Stimulated activated naive CD8-positive, alpha-beta T cell treated with anti-CD3 and anti-CD28 coated beads, Interleukin-15, Interleukin-2, amounts not matched to agents 100 ng/mL and 50 ng/mL, for 24 hours (primary cell): ENCODE measurements around the gene SLC26A2.
"Not testable (repeated sequence)": the region's sequence is repeated elsewhere in the genome, so short reads cannot be mapped to it uniquely, and the experiment has no call there.

ENCODE experiments used
- H3K27ac Mint-ChIP-seq: one replicate; pipeline ENCODE4 v1.8.0; 2021; ENCODE audit warnings: mild to moderate bottlenecking, mixed read lengths
- H3K27me3 Mint-ChIP-seq: one replicate; pipeline ENCODE4 v1.8.0; 2021; ENCODE audit warnings: mixed read lengths
- H3K36me3 Mint-ChIP-seq: one replicate; pipeline ENCODE4 v1.8.0; 2021; ENCODE audit warnings: low read depth, mixed read lengths
- H3K4me1 Mint-ChIP-seq: one replicate; pipeline ENCODE4 v1.8.0; 2021; ENCODE audit warnings: low read depth, mixed read lengths
- H3K4me3 Mint-ChIP-seq: one replicate; pipeline ENCODE4 v1.8.0; 2021; ENCODE audit warnings: mild to moderate bottlenecking, mixed read lengths
- H3K9me3 Mint-ChIP-seq: one replicate; pipeline ENCODE4 v1.8.0; 2021; ENCODE audit warnings: mixed read lengths

The SLC26A2 gene

GRCh38 chr5:149931992-149932436 is 28.5 kb upstream of the SLC26A2 start:
- Mint-ChIP-seq H3K27ac (no peak overlapping the region), H3K9me3 (no peaks in the 10 kb centered on the region), H3K4me3 (no peak overlapping the region), H3K36me3 (no peaks in the 10 kb centered on the region), H3K4me1 (no peaks in the 10 kb centered on the region), H3K27me3 (peaks cover 29% of the 10 kb centered on the region)

GRCh38 chr5:149932445-149933350 is 27.9 kb upstream of the SLC26A2 start:
- Mint-ChIP-seq H3K27me3 (peaks cover 29% of the 10 kb centered on the region), H3K4me1 (no peaks in the 10 kb centered on the region)

GRCh38 chr5:149935431-149935901 is 25.1 kb upstream of the SLC26A2 start:
- Mint-ChIP-seq H3K27ac (no peak overlapping the region), H3K27me3 (peaks cover 20% of the 10 kb centered on the region), H3K4me3 (no peak overlapping the region), H3K36me3 (no peaks in the 10 kb centered on the region), H3K9me3 (no peaks in the 10 kb centered on the region), H3K4me1 (no peaks in the 10 kb centered on the region)

More at GRCh38 chr5:149932445-149933350, 27.9 kb upstream of the SLC26A2 start:
- H3K36me3 Mint-ChIP-seq: no peaks in the 10 kb centered on the region
- no peak overlapping the region for H3K4me3 Mint-ChIP-seq
- H3K27ac Mint-ChIP-seq: no peak overlapping the region
- no peaks in the 10 kb centered on the region for H3K9me3 Mint-ChIP-seq

GRCh38 chr5:149936044-149936699 is 24.4 kb upstream of the SLC26A2 start:
- no peak overlapping the region for H3K27ac Mint-ChIP-seq
- no peaks in the 10 kb centered on the region for H3K9me3 Mint-ChIP-seq
- peaks cover 15% of the 10 kb centered on the region for H3K27me3 Mint-ChIP-seq
- H3K4me3 Mint-ChIP-seq: no peak overlapping the region
- no peaks in the 10 kb centered on the region for H3K36me3 Mint-ChIP-seq
- H3K4me1 Mint-ChIP-seq: no peaks in the 10 kb centered on the region

GRCh38 chr5:149936700-149937091 is 23.9 kb upstream of the SLC26A2 start:
- Mint-ChIP-seq H3K9me3 (no peaks in the 10 kb centered on the region), H3K27me3 (peaks cover 13% of the 10 kb centered on the region), H3K36me3 (no peaks in the 10 kb centered on the region), H3K27ac (no peak overlapping the region), H3K4me3 (no peak overlapping the region), H3K4me1 (no peaks in the 10 kb centered on the region)

GRCh38 chr5:149937610-149938009 is 22.9 kb upstream of the SLC26A2 start:
- no peaks in the 10 kb centered on the region for H3K9me3 Mint-ChIP-seq
- no peaks in the 10 kb centered on the region for H3K36me3 Mint-ChIP-seq
- H3K27me3 Mint-ChIP-seq: peaks cover 5% of the 10 kb centered on the region
- H3K4me1 Mint-ChIP-seq: no peaks in the 10 kb centered on the region
- H3K4me3 Mint-ChIP-seq: no peak overlapping the region
- H3K27ac Mint-ChIP-seq: no peak overlapping the region

- Mint-ChIP-seq H3K27ac (no peak overlapping the region), H3K9me3 (no peaks in the 10 kb centered on the region), H3K4me1 (no peaks in the 10 kb centered on the region), H3K27me3 (peaks cover 5% of the 10 kb centered on the region), H3K4me3 (no peak overlapping the region), H3K36me3 (no peaks in the 10 kb centered on the region)
Observed at GRCh38 chr5:149938279-149938678, 22.3 kb upstream of the SLC26A2 start.

GRCh38 chr5:149938791-149939358 is 21.7 kb upstream of the SLC26A2 start:
- Mint-ChIP-seq H3K36me3 (no peaks in the 10 kb centered on the region), H3K27me3 (peaks cover 5% of the 10 kb centered on the region), H3K4me1 (no peaks in the 10 kb centered on the region), H3K27ac (no peak overlapping the region), H3K9me3 (no peaks in the 10 kb centered on the region), H3K4me3 (no peak overlapping the region)

GRCh38 chr5:149939546-149939945 is 21.0 kb upstream of the SLC26A2 start:
- H3K27ac Mint-ChIP-seq: no peak overlapping the region
- no peaks in the 10 kb centered on the region for H3K9me3 Mint-ChIP-seq
- H3K36me3 Mint-ChIP-seq: no peaks in the 10 kb centered on the region
- H3K4me3 Mint-ChIP-seq: no peak overlapping the region
- H3K4me1 Mint-ChIP-seq: no peaks in the 10 kb centered on the region
- H3K27me3 Mint-ChIP-seq: peaks cover 2% of the 10 kb centered on the region

GRCh38 chr5:149940077-149940574 is 20.4 kb upstream of the SLC26A2 start:
- no peak overlapping the region for H3K4me3 Mint-ChIP-seq
- H3K27me3 Mint-ChIP-seq: no peaks in the 10 kb centered on the region
- no peaks in the 10 kb centered on the region for H3K4me1 Mint-ChIP-seq
- H3K36me3 Mint-ChIP-seq: no peaks in the 10 kb centered on the region
- no peaks in the 10 kb centered on the region for H3K9me3 Mint-ChIP-seq
- no peak overlapping the region for H3K27ac Mint-ChIP-seq

- no peaks in the 10 kb centered on the region for H3K4me1 Mint-ChIP-seq
- no peaks in the 10 kb centered on the region for H3K9me3 Mint-ChIP-seq
- H3K4me3 Mint-ChIP-seq: no peak overlapping the region
- H3K36me3 Mint-ChIP-seq: no peaks in the 10 kb centered on the region
- no peaks in the 10 kb centered on the region for H3K27me3 Mint-ChIP-seq
- H3K27ac Mint-ChIP-seq: no peak overlapping the region
Observed at GRCh38 chr5:149940941-149941644, 19.5 kb upstream of the SLC26A2 start.

GRCh38 chr5:149941795-149942194 is 18.8 kb upstream of the SLC26A2 start:
- Mint-ChIP-seq H3K4me3 (no peak overlapping the region), H3K36me3 (no peaks in the 10 kb centered on the region), H3K27me3 (no peaks in the 10 kb centered on the region), H3K9me3 (no peaks in the 10 kb centered on the region), H3K4me1 (no peaks in the 10 kb centered on the region), H3K27ac (no peak overlapping the region)

GRCh38 chr5:149942199-149942598 is 18.4 kb upstream of the SLC26A2 start:
- no peaks in the 10 kb centered on the region for H3K27me3 Mint-ChIP-seq
- no peak overlapping the region for H3K27ac Mint-ChIP-seq
- H3K9me3 Mint-ChIP-seq: no peaks in the 10 kb centered on the region
- H3K4me1 Mint-ChIP-seq: no peaks in the 10 kb centered on the region
- H3K36me3 Mint-ChIP-seq: no peaks in the 10 kb centered on the region
- H3K4me3 Mint-ChIP-seq: no peak overlapping the region

GRCh38 chr5:149942741-149943169 is 17.8 kb upstream of the SLC26A2 start:
- not testable (repeated sequence) for H3K36me3 Mint-ChIP-seq, H3K9me3 Mint-ChIP-seq, H3K4me3 Mint-ChIP-seq, H3K27me3 Mint-ChIP-seq, H3K27ac Mint-ChIP-seq, H3K4me1 Mint-ChIP-seq
